Motor neuron (in vitro differentiated cells): Measurements from ENCODE around the gene KNDC1. TPM values are rescaled to one million over a fixed set of nuclear protein-coding genes. Genes with fewer than 3 reads are reported as not detected.
A peak's percentile ranks its signal among the peaks of the same experiment; 100 is the strongest.

ENCODE experiments used
- ATAC-seq, 8 experiments: fragments of 200-7000 bp; cut with Tn5 transposase; replicated peaks in 6 of 8; 2 replicates each; pipeline ENCODE4 v1.8.0; 2021; ENCODE audit warnings: mild to moderate bottlenecking in 8 of 8, moderate library complexity in 8 of 8
- H3K27ac ChIP-seq, 2 donors: fragments of 250-450 bp; sonication (Bioruptor Pico); 2 replicates each; pipeline ENCODE4 v1.9.0; 2021; ENCODE audit warnings: antibody characterized with exemption in 2 of 2, mild to moderate bottlenecking in 2 of 2, moderate library complexity in 1 of 2
- H3K4me1 ChIP-seq, 2 donors: fragments of 250-450 bp; sonication (Bioruptor Pico); replicated peaks in 1 of 2; 2 replicates each; pipeline ENCODE4 v1.6.1; 2021; ENCODE audit warnings: antibody characterized with exemption in 2 of 2, mild to moderate bottlenecking in 2 of 2, moderate library complexity in 1 of 2
- H3K4me3 ChIP-seq, 5 donors: fragments of 250-450 bp; sonication (Bioruptor Pico); 2 replicates each; pipeline ENCODE4 v1.9.0; 2021; ENCODE audit warnings: antibody characterized with exemption in 5 of 5, mild to moderate bottlenecking in 5 of 5, moderate library complexity in 4 of 5
- WGBS, 10 experiments: fragments of 450-650 bp; shearing (Covaris generic); methylation state at CpG; one replicate each; pipeline ENCODE4 v1.0.0; 2022; 5-methylcytosine and 5-hydroxymethylcytosine counted together
- in situ Hi-C, 9 experiments: fragments of 400-800 bp; cut with MboI; loops; one replicate each; pipeline ENCODE4 v1.15.0; 2021; ENCODE audit warnings: low sequenced_read_pairs in 9 of 9, low pct_unique_long_range_greater_than_20kb in 2 of 9; ENCODE audit not compliant: unreplicated experiment in 9 of 9
- total RNA-seq, 8 experiments: library from RNA; unstranded; fragments of 300-600 nt; gene quantifications; 2 replicates each; pipeline versions ENCODE4 v1.2.3 to v1.2.4, GENCODE V29; 2022

KNDC1 gene
- total RNA-seq, 8 experiments from 2014 or later, result 0.15 to 14.6 (median 4.2) TPM

GRCh38 chr10:133189256-133189655, 29.2 kb downstream of the KNDC1 start:
- Histone ChIP-seq H3K27ac (no peak overlapping the region), H3K4me1 (peaks cover 19 to 27% of the 10 kb centered on the region in 2 donors), H3K4me3 (no peak overlapping the region)
- in situ Hi-C loops, result no loop called here
- WGBS, 10 experiments, result no CpG with 5 or more reads among the region's 22 CpGs
- ATAC-seq, result no peak

- in situ Hi-C loops, result no loop called here
- H3K4me3 ChIP-seq, result no peak overlapping the region
- 88 to 100% (median 92%) methylated on average over 3 to 8 of the region's 14 CpGs; no CpG with 5 or more reads in 6 of the 10 experiments for WGBS, 10 experiments
- no peak for ATAC-seq
- H3K27ac ChIP-seq, result no peak overlapping the region
- peaks cover 19 to 27% of the 10 kb centered on the region in 2 donors for H3K4me1 ChIP-seq
These were observed 29.7 kb downstream of the KNDC1 start for GRCh38 chr10:133189726-133190125.

- ATAC-seq, result no peak
- no peak overlapping the region for H3K27ac ChIP-seq
- H3K4me3 ChIP-seq, result no peak overlapping the region
- H3K4me1 ChIP-seq, result peaks cover 19 to 27% of the 10 kb centered on the region in 2 donors
- in situ Hi-C loops, result no loop called here
- 60 to 100% (median 66%) methylated on average over 1 to 4 of the region's 10 CpGs; no CpG with 5 or more reads in 4 of the 10 experiments for WGBS, 10 experiments
These were observed 30.2 kb downstream of the KNDC1 start for GRCh38 chr10:133190225-133190624.

GRCh38 chr10:133191651-133192050, 31.6 kb downstream of the KNDC1 start:
- Histone ChIP-seq H3K27ac (no peak overlapping the region), H3K4me1 (peaks cover 10 to 14% of the 10 kb centered on the region in 2 donors), H3K4me3 (no peak overlapping the region)
- in situ Hi-C loops, result no loop called here
- 17 to 100% (median 100%) methylated on average over 1 to 3 of the region's 4 CpGs; no CpG with 5 or more reads in 4 of the 10 experiments for WGBS, 10 experiments
- no peak for ATAC-seq

GRCh38 chr10:133194151-133194550, 34.1 kb downstream of the KNDC1 start:
- no peak for ATAC-seq
- Histone ChIP-seq H3K4me1 (no peaks in the 10 kb centered on the region), H3K27ac (no peak overlapping the region), H3K4me3 (no peak overlapping the region)
- in situ Hi-C loops, result no loop called here
- 0 to 95% (median 73%) methylated on average over 1 to 4 of the region's 4 CpGs for WGBS, 10 experiments

- Histone ChIP-seq H3K4me1 (no peaks in the 10 kb centered on the region), H3K4me3 (no peak overlapping the region), H3K27ac (no peak overlapping the region)
- in situ Hi-C loops, result no loop called here
- WGBS, 10 experiments, result 50 to 100% (median 58%) methylated on average over 1 to 7 of the region's 19 CpGs; no CpG with 5 or more reads in 5 of the 10 experiments
- ATAC-seq, result no peak
These were observed 35.1 kb downstream of the KNDC1 start for GRCh38 chr10:133195096-133195495.

- WGBS, 10 experiments, result no CpG with 5 or more reads among the region's 23 CpGs
- in situ Hi-C loops, result no loop called here
These were observed 35.6 kb downstream of the KNDC1 start for GRCh38 chr10:133195611-133196010.

GRCh38 chr10:133196221-133196915, 36.3 kb downstream of the KNDC1 start:
- 47 to 100% (median 69%) methylated on average over 1 to 10 of the region's 24 CpGs; no CpG with 5 or more reads in 5 of the 10 experiments for WGBS, 10 experiments
- in situ Hi-C loops, result no loop called here

More at GRCh38 chr10:133195611-133196010, 35.6 kb downstream of the KNDC1 start:
- H3K27ac ChIP-seq, result no peak overlapping the region
- H3K4me1 ChIP-seq, result no peaks in the 10 kb centered on the region
- no peak for ATAC-seq
- no peak overlapping the region for H3K4me3 ChIP-seq

GRCh38 chr10:133196936-133197758, 37.1 kb downstream of the KNDC1 start:
- no peak for ATAC-seq
- H3K27ac ChIP-seq, result no peak overlapping the region
- 20 to 100% (median 93%) methylated on average over 1 to 8 of the region's 40 CpGs; no CpG with 5 or more reads in 7 of the 10 experiments for WGBS, 10 experiments

More at GRCh38 chr10:133196221-133196915, 36.3 kb downstream of the KNDC1 start:
- Histone ChIP-seq H3K4me1 (no peaks in the 10 kb centered on the region), H3K4me3 (no peak overlapping the region), H3K27ac (no peak overlapping the region)
- peak in 2 of 8 experiments; percentile 16 to 31 for ATAC-seq

GRCh38 chr10:133197786-133198185, 37.8 kb downstream of the KNDC1 start:
- in situ Hi-C loops, result no loop called here
- Histone ChIP-seq H3K4me1 (no peaks in the 10 kb centered on the region), H3K27ac (no peak overlapping the region), H3K4me3 (no peak overlapping the region)
- no peak for ATAC-seq
- WGBS, 10 experiments, result 85% methylated on average over 4 of the region's 9 CpGs; no CpG with 5 or more reads in 9 of the 10 experiments

More at GRCh38 chr10:133196936-133197758, 37.1 kb downstream of the KNDC1 start:
- in situ Hi-C loops, result no loop called here
- H3K4me1 ChIP-seq, result no peaks in the 10 kb centered on the region
- no peak overlapping the region for H3K4me3 ChIP-seq

- in situ Hi-C loops, result no loop called here
- no CpG with 5 or more reads among the region's 26 CpGs for WGBS, 10 experiments
- H3K4me1 ChIP-seq, result no peaks in the 10 kb centered on the region
- H3K27ac ChIP-seq, result no peak overlapping the region
- H3K4me3 ChIP-seq, result no peak overlapping the region
- ATAC-seq, result no peak
These were observed 38.2 kb downstream of the KNDC1 start for GRCh38 chr10:133198206-133198605.

GRCh38 chr10:133198621-133199487, 38.8 kb downstream of the KNDC1 start:
- WGBS, 10 experiments, result 80 to 88% methylated on average over 1 to 5 of the region's 54 CpGs; no CpG with 5 or more reads in 8 of the 10 experiments
- in situ Hi-C loops, result no loop called here

More at GRCh38 chr10:133198621-133199487, 38.8 kb downstream of the KNDC1 start:
- no peak overlapping the region for H3K27ac ChIP-seq
- no peak overlapping the region for H3K4me3 ChIP-seq
- no peak for ATAC-seq
- H3K4me1 ChIP-seq, result no peaks in the 10 kb centered on the region
